ENCODE measurements around the gene CIDEC.
"Not testable (repeated sequence)": the region's sequence is repeated elsewhere in the genome, so short reads cannot be mapped to it uniquely, and the experiment has no call there.

The CIDEC gene

DNA sequence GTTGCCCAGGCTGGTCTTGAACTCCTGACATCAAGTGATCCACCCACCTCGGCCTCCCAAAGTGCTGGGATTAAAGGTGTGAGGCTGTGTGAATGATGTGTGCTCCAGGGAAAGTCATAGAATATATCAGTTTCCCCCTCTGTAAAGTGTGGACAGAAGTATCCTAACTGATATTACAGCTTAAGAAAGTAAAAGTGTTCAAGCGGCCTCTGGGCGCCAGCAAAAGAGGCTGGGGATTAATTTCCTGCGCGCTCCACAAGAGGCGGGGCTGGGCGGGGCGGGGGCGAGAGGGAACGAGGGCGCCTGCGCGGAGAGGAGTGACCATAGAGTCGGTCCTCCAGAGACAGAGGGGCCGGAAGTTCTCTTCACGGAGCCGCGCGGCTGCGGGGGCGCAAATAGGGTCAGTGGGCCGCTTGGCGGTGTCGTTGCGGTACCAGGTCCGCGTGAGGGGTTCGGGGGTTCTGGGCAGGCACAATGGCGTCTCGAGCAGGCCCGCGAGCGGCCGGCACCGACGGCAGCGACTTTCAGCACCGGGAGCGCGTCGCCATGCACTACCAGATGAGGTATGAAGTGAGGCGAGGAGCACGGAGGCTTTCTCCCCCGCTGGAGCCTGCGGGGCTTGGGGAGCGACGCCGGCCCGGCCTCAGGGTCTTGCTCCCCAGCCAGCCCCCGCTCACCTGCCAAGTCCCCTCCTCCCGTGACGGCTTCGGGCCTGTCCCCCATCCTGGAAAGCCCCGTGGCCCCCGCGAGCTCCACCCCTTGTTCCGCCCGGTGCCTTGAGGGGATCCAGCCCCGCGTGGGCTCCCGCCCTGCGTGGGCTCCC, 10.4 kb upstream of the CIDEC start, which contains the start of gene JAGN1:
JAGN1 (plus strand) TSS at position 362 of the 823 bp plus-strand sequence; CDS start at position 475, 113 bp downstream.
- peak; percentile 92 to 98 for DNase-seq (ENCODE audit: low spot score in 2 of 2)
- H3K4me1 Mint-ChIP-seq = peaks cover 37% of the 10 kb centered on the region
- ATAC-seq = peak; percentile 89
- H3K27ac Mint-ChIP-seq = peak within 1 kb of the TSS; percentile 99
- peaks cover 53% of the 10 kb centered on the region for H3K36me3 Mint-ChIP-seq
- H3K4me3 Mint-ChIP-seq = peak within 1 kb of the TSS; percentile 89
- no peaks in the 10 kb centered on the region for H3K9me3 Mint-ChIP-seq

DNA sequence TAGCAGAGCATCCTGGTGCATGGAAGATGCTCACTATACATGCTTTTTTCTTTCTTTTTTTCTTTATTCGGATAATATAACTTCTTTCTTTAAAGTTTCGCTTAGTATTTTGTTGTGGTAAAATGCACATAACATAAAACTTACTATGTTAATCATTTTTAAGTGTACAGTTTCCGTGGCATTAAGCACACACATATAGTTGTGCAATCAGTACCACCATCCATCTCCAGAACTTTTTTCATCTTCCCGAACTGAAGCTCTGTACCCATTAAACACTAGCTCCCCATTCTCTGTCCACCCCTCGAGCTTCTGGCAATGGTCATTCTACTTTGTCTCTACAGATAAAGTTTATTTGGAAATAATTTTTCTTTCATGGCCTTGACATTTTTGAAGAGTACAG, 9.4 kb upstream of the CIDEC start:
- H3K4me1 Mint-ChIP-seq = peaks cover 29% of the 10 kb centered on the region
- peaks cover 43% of the 10 kb centered on the region for H3K36me3 Mint-ChIP-seq
- ATAC-seq = no peak
- no peaks in the 10 kb centered on the region for H3K9me3 Mint-ChIP-seq
- peak overlapping the region; percentile 89 for H3K4me3 Mint-ChIP-seq
- peak overlapping the region; percentile 58 for H3K27ac Mint-ChIP-seq
- DNase-seq (ENCODE audit: low spot score in 2 of 2) = no peak

GRCh38 chr3:9888540-9888939, 8.5 kb upstream of the CIDEC start:
- DNase-seq (ENCODE audit: low spot score in 2 of 2) = no peak
- H3K27ac Mint-ChIP-seq = peak overlapping the region; percentile 68
- H3K4me3 Mint-ChIP-seq = no peak overlapping the region
- ATAC-seq = no peak
- H3K36me3 Mint-ChIP-seq = peaks cover 34% of the 10 kb centered on the region
- H3K4me1 Mint-ChIP-seq = peaks cover 21% of the 10 kb centered on the region
- H3K9me3 Mint-ChIP-seq = no peaks in the 10 kb centered on the region

DNA sequence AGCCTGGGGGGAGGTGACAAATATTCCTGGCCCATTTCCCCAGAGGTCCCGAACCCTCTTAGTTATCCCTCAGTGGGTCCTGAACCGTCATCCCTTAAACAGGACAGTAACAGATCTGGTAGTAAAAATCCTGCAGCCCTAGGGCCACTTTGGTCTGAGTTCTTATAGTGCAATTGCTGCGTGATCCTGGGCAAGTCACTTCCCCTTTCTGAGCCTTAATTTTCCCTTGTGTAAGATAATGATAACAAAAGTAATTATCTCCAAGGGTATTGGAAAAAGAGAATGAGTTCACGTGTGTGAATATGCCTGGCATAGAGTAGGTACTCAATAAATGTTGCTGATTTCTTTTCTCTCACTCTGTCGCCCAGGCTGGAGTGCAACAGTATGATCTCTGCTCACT, 7.4 kb upstream of the CIDEC start:
- no peak for ATAC-seq
- Mint-ChIP-seq H3K9me3 (no peaks in the 10 kb centered on the region), H3K27ac (no peak overlapping the region), H3K36me3 (peaks cover 24% of the 10 kb centered on the region), H3K4me1 (peaks cover 11% of the 10 kb centered on the region), H3K4me3 (no peak overlapping the region)
- DNase-seq (ENCODE audit: low spot score in 2 of 2) = no peak

GRCh38 chr3:9886328-9886727, 6.3 kb upstream of the CIDEC start:
- no peak for ATAC-seq
- peaks cover 12% of the 10 kb centered on the region for H3K36me3 Mint-ChIP-seq
- H3K4me1 Mint-ChIP-seq = peaks cover 2% of the 10 kb centered on the region
- no peak overlapping the region for H3K27ac Mint-ChIP-seq
- no peaks in the 10 kb centered on the region for H3K9me3 Mint-ChIP-seq
- H3K4me3 Mint-ChIP-seq = no peak overlapping the region
- no peak for DNase-seq (ENCODE audit: low spot score in 2 of 2)

- ATAC-seq = no peak
- Mint-ChIP-seq H3K36me3 (no peaks in the 10 kb centered on the region), H3K4me1 (no peaks in the 10 kb centered on the region), H3K27ac (no peak overlapping the region), H3K4me3 (no peak overlapping the region), H3K9me3 (no peaks in the 10 kb centered on the region)
- no peak for DNase-seq (ENCODE audit: low spot score in 2 of 2)
These were observed 4.6 kb upstream of the CIDEC start for GRCh38 chr3:9884555-9885165.

DNA sequence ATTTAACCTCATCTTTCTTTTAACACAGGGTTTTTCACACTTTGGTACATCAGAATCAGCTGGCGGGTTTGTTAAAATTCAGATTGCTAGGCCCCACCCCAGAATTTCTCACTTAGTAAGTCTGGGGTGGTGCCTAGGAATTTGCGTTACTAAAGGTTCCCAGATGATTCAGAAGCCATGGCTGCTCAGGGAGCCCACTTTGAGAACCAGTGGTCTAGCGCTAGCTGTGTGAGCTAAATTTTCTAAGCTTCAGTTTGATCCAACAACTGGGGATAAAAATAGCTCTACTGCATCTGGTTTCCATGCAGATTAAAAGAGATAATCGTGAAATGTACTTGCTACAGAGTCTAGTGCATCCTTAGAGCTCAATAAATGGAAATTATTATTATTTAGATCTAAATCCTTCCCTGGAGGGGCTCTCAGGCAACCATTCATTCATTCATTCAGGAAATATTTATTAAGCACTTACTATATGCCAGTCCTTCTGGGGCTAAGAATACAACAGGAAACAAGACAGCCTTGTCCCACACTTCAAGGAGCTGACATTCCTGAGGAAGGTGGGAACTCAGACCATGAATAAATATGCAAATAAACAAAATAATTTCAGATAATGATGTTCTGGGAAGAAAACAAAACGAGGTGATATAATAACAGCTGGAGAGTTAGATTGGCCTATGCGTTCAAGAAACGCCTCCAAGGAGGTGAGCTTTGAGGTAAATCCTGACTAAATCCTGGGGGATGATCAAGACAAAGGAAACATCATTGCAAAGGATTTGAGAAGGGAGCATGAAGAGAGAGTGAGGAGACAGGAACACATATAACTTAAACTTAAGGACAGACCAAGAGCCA, 3.9 kb upstream of the CIDEC start:
- no peak for DNase-seq (ENCODE audit: low spot score in 2 of 2)
- no peaks in the 10 kb centered on the region for H3K9me3 Mint-ChIP-seq
- H3K4me3 Mint-ChIP-seq = no peak overlapping the region
- H3K27ac Mint-ChIP-seq = no peak overlapping the region
- H3K4me1 Mint-ChIP-seq = no peaks in the 10 kb centered on the region
- no peak for ATAC-seq
- H3K36me3 Mint-ChIP-seq = no peaks in the 10 kb centered on the region

GRCh38 chr3:9881441-9881840, 1.4 kb upstream of the CIDEC start:
- H3K9me3 Mint-ChIP-seq = no peaks in the 10 kb centered on the region
- no peak overlapping the region for H3K4me3 Mint-ChIP-seq
- ATAC-seq (no peak), DNase-seq (ENCODE audit: low spot score in 2 of 2) (no peak)
- H3K4me1 Mint-ChIP-seq = no peaks in the 10 kb centered on the region
- no peak overlapping the region for H3K27ac Mint-ChIP-seq
- no peaks in the 10 kb centered on the region for H3K36me3 Mint-ChIP-seq

- no peak overlapping the region for H3K4me3 Mint-ChIP-seq
- no peaks in the 10 kb centered on the region for H3K9me3 Mint-ChIP-seq
- DNase-seq (ENCODE audit: low spot score in 2 of 2) = no peak
These were observed 1.4 kb downstream of the CIDEC start for GRCh38 chr3:9878700-9879099.

GRCh38 chr3:9876991-9877390, 3.1 kb downstream of the CIDEC start:
- DNase-seq (ENCODE audit: low spot score in 2 of 2) (no peak), ATAC-seq (peak; percentile 51)
- no peaks in the 10 kb centered on the region for H3K4me1 Mint-ChIP-seq
- H3K4me3 Mint-ChIP-seq = no peak overlapping the region
- no peak overlapping the region for H3K27ac Mint-ChIP-seq
- H3K36me3 Mint-ChIP-seq = no peaks in the 10 kb centered on the region
- no peaks in the 10 kb centered on the region for H3K9me3 Mint-ChIP-seq

More at GRCh38 chr3:9878700-9879099, 1.4 kb downstream of the CIDEC start:
- H3K36me3 Mint-ChIP-seq = no peaks in the 10 kb centered on the region
- no peaks in the 10 kb centered on the region for H3K4me1 Mint-ChIP-seq
- peak; percentile 37 for ATAC-seq
- H3K27ac Mint-ChIP-seq = peak overlapping the region; percentile 81

DNA sequence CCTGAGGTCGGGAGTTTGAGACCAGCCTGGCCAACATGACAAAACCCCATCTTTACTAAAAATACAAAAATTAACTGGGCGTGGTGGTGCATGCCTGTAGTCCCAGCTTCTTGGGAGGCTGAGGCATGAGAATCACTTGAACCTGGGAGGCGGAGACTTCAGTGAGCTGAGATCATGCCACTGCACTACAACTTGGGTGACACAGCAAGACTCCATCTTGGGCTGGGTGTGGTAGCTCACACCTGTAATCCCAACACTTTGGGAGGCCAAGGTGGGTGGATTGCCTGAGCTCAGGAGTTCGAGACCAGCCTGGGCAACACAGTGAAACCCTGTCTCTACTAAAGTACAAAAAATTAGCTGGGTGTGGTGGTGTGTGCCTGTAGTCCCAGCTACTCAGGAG, 3.8 kb downstream of the CIDEC start:
- not testable (repeated sequence) for H3K4me1 Mint-ChIP-seq; ATAC-seq; DNase-seq (ENCODE audit: low spot score in 2 of 2); H3K36me3 Mint-ChIP-seq; H3K9me3 Mint-ChIP-seq; H3K4me3 Mint-ChIP-seq; H3K27ac Mint-ChIP-seq

DNA sequence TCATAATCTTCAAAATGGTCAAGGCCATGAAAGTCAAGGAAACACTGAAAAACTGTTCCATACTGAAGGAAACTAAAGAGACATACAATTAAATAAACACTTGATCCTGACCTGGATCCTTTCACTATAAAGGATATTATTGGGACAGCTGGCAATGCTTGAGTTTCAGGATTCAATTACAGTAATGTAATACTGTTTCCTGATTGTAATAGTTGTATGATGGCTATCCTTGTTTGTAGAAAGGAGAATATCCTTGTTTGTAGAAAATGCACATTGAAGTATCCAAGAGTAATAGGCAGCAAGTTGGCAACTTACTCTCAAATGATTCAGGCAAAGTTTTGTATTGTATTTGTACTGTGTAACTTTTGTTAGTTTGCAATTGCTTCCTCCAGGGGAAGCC, 4.6 kb downstream of the CIDEC start:
- Mint-ChIP-seq H3K4me1 (no peaks in the 10 kb centered on the region), H3K27ac (no peak overlapping the region), H3K36me3 (no peaks in the 10 kb centered on the region), H3K4me3 (no peak overlapping the region), H3K9me3 (no peaks in the 10 kb centered on the region)
- DNase-seq (ENCODE audit: low spot score in 2 of 2) (no peak), ATAC-seq (no peak)

DNA sequence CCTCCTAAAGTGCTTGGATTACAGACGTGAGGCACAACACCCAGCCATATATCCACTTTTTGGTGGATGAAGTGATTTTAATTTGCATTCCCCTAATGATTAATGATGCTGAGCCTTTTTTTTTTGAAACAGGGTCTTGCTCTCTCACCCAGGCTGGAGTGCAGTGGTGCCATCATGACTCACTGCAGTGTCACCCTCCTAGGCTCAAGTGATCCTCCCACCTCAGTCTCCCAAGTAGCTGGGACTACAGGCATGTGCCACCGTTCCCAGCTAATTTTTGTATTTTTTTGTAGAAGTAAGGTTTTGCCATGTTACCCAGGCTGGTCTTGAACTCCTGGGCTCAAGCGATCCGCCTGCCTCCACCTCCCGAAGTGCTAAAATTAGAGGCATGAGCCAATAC, 8.0 kb downstream of the CIDEC start:
- not testable (repeated sequence) for ATAC-seq; DNase-seq (ENCODE audit: low spot score in 2 of 2); H3K9me3 Mint-ChIP-seq; H3K4me1 Mint-ChIP-seq; H3K27ac Mint-ChIP-seq; H3K4me3 Mint-ChIP-seq; H3K36me3 Mint-ChIP-seq

- ATAC-seq (no peak), DNase-seq (ENCODE audit: low spot score in 2 of 2) (no peak)
- H3K4me3 Mint-ChIP-seq = no peak overlapping the region
- no peaks in the 10 kb centered on the region for H3K9me3 Mint-ChIP-seq
- no peaks in the 10 kb centered on the region for H3K36me3 Mint-ChIP-seq
- no peaks in the 10 kb centered on the region for H3K4me1 Mint-ChIP-seq
- no peak overlapping the region for H3K27ac Mint-ChIP-seq
These were observed 9.1 kb downstream of the CIDEC start for GRCh38 chr3:9870978-9871377.

- no peak for DNase-seq (ENCODE audit: low spot score in 2 of 2)
- no peak overlapping the region for H3K4me3 Mint-ChIP-seq
- no peaks in the 10 kb centered on the region for H3K9me3 Mint-ChIP-seq
- H3K36me3 Mint-ChIP-seq = no peaks in the 10 kb centered on the region
- H3K27ac Mint-ChIP-seq = no peak overlapping the region
- no peak for ATAC-seq
- no peaks in the 10 kb centered on the region for H3K4me1 Mint-ChIP-seq
These were observed 10.1 kb downstream of the CIDEC start for GRCh38 chr3:9869955-9870354.
